NCI-H1436 treated with DMSO at 0.1 percent for 48 hours (cell line): ENCODE data around the gene DLG2.

Source experiments
- DNase-seq: peaks from one replicate; lab custom pipeline; 2025; lab: John Stamatoyannopoulos, UW

DLG2 gene

DNA sequence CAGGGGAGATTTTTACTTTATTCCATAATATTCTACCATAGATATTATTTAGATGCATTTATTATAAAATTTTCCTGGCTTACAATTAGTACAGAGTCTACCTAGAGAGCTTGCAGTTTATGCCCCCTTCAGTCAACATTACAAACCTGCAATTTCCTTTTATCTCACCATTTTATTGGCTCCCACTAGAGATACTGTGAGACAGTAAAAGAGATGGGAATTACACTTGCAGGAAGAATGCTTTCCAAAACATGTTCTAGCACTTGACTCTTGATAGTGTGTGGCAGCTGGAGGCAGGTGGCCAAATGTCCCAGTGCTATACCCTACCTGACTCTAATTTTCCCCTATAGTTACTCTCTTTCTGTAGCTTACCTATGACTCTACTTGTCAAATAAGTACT lies 863.2 kb downstream of the DLG2 start:
- DNase-seq: no peak

DNA sequence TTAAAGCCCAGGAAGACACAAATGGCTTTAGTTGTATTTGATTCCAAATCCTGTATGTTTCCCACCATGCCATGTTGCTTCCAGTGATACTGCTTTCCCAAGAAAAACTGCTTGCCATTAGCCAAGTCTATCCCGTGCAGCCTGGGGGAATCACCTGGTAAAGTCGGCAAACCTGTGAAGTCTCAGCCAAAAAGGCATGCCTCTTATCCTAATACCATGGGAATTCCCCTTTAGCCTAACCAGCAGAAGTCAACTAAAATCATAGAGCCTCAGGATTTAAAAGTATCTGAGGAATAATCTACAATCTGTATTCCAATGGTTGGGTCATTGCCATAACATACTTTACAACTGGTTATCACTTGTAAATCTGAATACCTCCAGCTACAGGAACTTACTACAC lies 869.4 kb downstream of the DLG2 start:
- no peak for DNase-seq

DNA sequence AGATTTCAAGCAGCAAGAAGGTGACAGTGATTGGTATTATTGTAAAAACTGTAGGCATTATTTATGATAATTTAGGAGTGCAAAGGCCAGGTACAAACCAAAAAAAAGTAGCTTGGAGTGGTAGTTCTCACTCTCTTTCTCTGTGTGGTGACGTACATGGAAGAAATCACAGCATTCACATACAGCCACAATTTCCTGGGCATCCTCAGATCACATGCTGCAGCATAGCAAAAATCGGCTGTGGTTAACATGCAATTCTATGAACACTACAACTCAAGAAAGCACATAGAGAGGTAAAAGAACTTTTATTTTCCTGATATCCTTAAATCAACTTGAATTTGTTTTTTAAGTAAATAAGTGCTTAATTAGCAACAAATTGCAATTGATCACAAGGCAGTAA lies 875.8 kb downstream of the DLG2 start:
- DNase-seq: no peak

- DNase-seq: no peak
Measured at GRCh38 chr11:84747871-84748270, 879.3 kb downstream of the DLG2 start.

- DNase-seq: no peak
Measured at GRCh38 chr11:84740050-84740449, 887.1 kb downstream of the DLG2 start.

GRCh38 chr11:84724256-84724655 lies 902.9 kb downstream of the DLG2 start:
- DNase-seq: no peak

DNA sequence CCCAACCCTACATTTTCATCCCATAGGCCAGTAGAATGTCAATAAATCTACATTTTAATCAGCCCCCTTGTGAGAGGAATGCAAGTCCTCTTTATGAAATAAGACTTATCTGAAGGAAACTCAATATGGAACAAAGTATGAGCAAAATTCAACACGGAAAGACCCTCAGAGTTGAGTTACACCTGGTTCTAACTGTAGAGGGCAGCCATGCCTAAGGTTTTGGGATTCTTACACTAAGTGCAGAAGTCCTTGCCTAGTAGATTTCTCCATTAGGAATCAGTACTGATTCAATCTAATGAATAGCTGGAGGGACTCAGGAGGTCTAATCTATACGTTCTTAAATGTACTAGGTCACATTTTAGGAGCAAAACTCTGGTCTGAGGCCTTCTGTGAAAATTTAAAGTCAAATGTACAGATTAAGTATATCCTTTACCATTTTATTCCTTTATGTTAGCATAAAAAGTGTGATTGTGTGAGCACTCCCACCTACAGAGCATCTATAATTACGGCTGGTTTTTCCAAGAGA lies 904.5 kb downstream of the DLG2 start:
- no peak for DNase-seq

GRCh38 chr11:84721561-84721961 lies 905.6 kb downstream of the DLG2 start:
- DNase-seq: no peak

- no peak for DNase-seq
Measured at GRCh38 chr11:84720706-84721402, 906.3 kb downstream of the DLG2 start.

- DNase-seq: no peak
Measured at GRCh38 chr11:84719935-84720577, 907.1 kb downstream of the DLG2 start.

- DNase-seq: peak; percentile 17
Measured at GRCh38 chr11:84714316-84714780, 912.8 kb downstream of the DLG2 start.

DNA sequence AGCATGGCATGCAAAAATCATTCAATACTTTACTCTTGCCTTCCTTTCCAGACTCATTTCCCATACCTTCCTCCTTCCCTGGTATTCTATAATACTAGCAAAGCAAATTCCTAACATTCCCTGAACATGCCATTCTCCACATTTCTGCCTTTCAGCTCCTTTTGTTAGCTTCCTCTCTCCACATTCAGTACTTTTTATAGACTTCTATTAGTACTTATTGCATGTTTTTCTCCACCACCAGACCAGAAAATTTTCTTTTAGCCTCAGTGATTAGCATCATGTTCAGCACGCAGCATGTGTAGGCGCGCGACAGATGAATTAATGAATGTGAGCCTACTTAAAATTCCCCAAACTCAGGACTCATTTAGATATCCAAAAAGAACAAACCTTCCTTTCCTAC lies 935.3 kb downstream of the DLG2 start:
- DNase-seq: no peak

DNA sequence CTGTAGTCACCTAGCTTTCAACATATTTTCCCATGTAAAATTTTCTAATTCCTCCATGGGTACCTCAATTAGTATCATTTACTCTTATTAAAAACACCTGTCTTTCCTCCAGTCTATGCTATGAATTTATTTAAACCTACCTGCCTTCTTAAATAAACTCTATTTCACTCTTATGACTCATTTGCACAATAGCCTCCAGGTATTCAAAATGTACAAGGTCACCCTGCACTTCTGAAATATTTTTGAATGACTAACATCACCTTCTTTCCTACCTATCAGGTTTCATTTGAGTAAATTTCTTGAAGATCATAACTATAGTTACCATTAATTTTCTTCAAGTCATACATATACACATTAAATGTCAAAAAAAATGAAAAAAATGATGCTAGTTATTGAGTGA lies 939.7 kb downstream of the DLG2 start:
- DNase-seq: no peak

DNA sequence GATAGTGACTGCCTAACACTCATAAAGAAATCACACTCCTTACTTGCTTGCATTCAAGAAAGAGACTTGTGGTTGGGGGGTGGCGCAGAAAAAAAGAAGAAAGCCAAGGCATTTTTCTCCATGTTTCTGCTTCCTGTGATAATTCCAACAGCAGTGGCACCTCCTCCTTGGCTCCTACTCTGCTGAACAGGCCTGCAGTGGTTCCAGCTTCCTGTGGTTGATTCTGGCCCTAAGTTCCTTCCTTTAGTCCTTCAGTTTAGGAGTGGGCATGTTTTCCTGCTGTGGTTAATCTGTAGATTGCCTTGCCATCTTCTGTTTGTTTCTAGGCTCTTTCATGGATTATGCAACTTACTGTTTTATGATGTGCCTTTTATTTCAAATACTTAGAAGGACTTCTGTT lies 940.4 kb downstream of the DLG2 start:
- no peak for DNase-seq

DNA sequence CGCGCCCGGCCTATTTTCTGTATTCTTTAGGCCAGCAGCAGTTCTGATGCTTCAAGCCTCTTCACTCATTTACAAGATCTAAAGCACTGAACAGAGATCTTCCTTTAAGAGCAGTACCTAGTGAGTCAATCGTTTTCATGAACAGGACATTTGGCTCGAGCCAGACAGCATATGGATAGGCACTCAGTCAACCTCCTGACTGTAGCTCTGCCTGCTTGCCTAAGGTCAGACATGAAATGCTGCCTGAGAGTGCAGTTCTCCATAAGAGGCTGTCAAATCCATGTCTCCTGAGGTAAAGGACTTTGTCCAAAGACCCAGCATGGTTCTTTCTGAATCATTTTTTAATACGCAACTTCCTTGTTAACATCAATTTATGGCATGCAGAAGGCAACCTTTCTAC lies 941.2 kb downstream of the DLG2 start:
- DNase-seq: no peak

DNA sequence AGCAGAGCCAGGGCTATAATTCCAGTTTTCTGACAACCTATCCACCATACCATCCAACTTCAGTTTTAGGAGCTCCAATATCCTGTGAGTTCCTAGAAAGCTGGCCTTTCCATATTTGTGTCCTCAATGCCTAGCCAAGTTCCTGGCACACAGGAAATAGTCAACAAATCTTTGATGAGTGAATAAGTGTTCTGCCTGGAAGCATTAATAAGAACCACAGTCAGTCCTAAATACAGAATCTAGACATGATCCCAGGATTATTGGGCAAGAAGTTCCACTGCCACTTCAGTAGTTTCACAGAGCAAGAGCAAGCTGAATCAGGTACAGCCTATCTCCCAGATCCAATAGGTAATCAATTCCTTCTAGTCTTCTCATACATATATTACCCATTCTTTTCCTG lies 942.0 kb downstream of the DLG2 start:
- no peak for DNase-seq

- DNase-seq: no peak
Measured at GRCh38 chr11:84681456-84681855, 945.7 kb downstream of the DLG2 start.

- no peak for DNase-seq
Measured at GRCh38 chr11:84675396-84676025, 951.6 kb downstream of the DLG2 start.

- peak; percentile 53 for DNase-seq
Measured at GRCh38 chr11:84673753-84674152, 953.4 kb downstream of the DLG2 start.

DNA sequence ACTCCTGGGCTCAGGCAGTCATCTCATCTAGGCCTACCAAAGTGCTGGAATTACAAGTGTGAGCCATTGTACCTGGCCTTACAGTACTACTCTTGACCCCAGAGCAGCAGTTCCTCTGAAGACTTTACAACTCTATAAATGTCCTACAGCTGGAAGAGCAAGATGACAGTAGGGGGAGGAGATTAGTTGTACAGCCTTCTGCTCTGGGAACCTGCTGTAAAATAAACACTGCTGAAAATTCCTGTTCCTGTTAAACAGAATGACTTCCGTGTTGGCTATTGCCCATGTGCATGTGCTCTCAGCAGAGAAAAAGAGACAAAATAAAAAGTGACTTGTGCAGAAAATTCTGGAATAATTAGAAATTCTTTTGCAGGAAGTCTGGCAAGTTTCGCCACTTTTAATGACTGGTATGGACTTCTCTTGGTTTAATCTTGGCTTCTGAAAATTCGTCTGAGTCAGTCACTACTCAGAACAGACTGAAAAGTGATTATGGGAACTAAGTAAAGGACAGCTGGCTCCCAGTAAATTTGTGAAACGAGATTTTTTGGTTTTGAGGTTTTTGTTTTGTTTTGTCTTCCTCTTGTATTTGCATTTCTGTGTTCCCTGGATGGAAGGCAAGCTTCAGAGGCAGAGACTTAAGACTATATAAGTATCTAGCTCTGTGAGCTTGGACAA lies 955.7 kb downstream of the DLG2 start:
- DNase-seq: no peak

DNA sequence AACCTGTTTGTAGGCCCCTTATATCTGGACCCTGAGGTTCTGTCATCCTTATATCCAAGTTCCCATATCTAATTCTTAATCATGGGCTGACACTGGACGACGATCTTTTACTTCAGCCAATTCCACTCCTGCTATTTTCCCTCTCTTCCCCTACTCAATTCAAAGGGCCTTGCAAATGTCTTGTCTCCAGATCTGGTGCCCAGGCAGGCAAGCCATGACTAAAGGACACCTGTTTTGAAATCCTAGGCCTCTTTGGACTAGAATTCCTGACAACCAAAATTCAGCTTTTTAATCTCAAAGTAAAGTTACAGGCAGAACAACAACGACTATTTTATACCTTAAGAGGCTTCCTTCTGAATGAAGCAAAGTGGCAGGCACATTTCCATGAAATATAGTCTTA lies 963.4 kb downstream of the DLG2 start:
- DNase-seq: no peak

- DNase-seq: no peak
Measured at GRCh38 chr11:84660257-84660977, 966.7 kb downstream of the DLG2 start.
